ENCODE data around the gene LAMB4. TPM values are rescaled to one million over a fixed set of nuclear protein-coding genes. Genes with fewer than 3 reads are reported as not detected.

Gene LAMB4
- total and polyA plus RNA-seq, 2 of the 4 experiments (the other 2 are of a cell fraction): 0.12 to 0.18 TPM

DNA sequence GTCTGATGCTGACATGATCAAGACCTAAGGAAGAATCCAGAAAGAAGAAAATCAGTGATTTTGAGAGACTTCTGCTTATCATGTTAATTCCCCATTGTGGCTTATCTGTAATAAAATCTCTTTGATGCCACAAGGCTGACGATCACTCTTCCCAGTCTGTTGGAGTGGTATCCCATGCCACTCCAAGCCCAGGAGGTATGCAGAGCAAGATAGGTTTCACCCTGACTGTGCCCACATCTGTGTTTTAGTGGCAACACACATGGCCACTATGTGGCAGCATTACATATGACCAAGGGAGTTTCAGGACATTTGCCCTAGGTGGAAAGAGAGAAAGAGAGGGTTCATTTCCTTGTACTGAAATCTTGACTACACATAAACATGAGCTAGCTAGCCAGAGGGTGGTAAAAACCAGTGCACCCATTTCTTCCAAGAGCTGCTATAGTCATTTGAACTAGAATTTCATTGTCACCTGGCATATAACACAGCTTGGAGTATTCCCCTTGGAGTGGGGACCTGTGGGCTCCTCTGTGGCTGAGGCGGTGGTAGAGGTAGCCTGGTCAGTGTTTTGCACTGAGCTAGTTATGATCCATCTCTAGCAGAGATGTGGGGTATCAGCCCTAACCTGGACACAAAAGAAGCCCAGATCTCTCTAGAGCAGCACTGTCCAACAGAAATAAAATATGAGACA lies 20.8 kb downstream of the LAMB4 start (continued):
- TF ChIP-seq CEBPB (IDR thresholded peaks at IDR 0.05; ENCODE audit: low read depth, low read length): no peak

DNA sequence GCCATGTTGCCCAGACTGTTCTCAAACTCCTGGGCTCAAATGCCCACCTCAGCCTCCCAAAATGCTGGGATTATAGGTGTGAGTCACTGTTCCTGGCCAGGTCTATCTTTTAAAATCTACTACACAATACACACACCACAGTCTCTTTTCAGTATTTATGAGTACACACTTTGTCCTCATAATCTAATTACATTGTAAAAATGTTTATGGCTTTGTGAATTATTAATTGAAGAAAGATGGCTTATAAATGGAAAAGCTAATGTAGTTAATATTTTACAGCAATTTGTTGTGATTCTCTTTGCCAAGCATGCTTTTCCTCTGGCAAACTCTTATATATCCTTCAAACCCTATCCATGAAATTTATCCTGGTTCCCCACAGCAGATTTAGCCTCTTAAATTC lies 22.0 kb downstream of the LAMB4 start:
- H3K23ac ChIP-seq (ENCODE audit: low read depth, low read length): no peak overlapping the region
- no peak overlapping the region for H3K14ac ChIP-seq (replicated peaks; ENCODE audit: low read depth, low read length)
- H3K4me2 ChIP-seq (ENCODE audit: low read depth, low read length): no peak overlapping the region
- no peak for TF ChIP-seq CEBPB (IDR thresholded peaks at IDR 0.05; ENCODE audit: low read depth, low read length)
- TF ChIP-seq, protein P1, sequence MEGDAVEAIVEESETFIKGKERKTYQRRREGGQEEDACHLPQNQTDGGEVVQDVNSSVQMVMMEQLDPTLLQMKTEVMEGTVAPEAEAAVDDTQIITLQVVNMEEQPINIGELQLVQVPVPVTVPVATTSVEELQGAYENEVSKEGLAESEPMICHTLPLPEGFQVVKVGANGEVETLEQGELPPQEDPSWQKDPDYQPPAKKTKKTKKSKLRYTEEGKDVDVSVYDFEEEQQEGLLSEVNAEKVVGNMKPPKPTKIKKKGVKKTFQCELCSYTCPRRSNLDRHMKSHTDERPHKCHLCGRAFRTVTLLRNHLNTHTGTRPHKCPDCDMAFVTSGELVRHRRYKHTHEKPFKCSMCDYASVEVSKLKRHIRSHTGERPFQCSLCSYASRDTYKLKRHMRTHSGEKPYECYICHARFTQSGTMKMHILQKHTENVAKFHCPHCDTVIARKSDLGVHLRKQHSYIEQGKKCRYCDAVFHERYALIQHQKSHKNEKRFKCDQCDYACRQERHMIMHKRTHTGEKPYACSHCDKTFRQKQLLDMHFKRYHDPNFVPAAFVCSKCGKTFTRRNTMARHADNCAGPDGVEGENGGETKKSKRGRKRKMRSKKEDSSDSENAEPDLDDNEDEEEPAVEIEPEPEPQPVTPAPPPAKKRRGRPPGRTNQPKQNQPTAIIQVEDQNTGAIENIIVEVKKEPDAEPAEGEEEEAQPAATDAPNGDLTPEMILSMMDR (conservative IDR thresholded peaks at IDR 0.05; ENCODE audit: low read depth, low read length): no peak
- no peak for TF ChIP-seq MAZ (IDR thresholded peaks at IDR 0.05; ENCODE audit: borderline replicate concordance, low read depth, low read length)
- TF ChIP-seq RAD21 (IDR thresholded peaks at IDR 0.05; ENCODE audit: low read length): no peak
- no peak for TF ChIP-seq SMC3 (IDR thresholded peaks at IDR 0.05; ENCODE audit: low read depth, low read length)
- no peak for TF ChIP-seq RFX5 (IDR thresholded peaks at IDR 0.05; ENCODE audit: low read depth, low read length)
- TF ChIP-seq CHD1 (IDR thresholded peaks at IDR 0.05; ENCODE audit: low read depth, low read length): no peak
- TF ChIP-seq, protein P2, sequence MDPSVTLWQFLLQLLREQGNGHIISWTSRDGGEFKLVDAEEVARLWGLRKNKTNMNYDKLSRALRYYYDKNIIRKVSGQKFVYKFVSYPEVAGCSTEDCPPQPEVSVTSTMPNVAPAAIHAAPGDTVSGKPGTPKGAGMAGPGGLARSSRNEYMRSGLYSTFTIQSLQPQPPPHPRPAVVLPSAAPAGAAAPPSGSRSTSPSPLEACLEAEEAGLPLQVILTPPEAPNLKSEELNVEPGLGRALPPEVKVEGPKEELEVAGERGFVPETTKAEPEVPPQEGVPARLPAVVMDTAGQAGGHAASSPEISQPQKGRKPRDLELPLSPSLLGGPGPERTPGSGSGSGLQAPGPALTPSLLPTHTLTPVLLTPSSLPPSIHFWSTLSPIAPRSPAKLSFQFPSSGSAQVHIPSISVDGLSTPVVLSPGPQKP (IDR thresholded peaks at IDR 0.05; ENCODE audit: borderline replicate concordance, low read depth, low read length): no peak
- TF ChIP-seq MXI1 (IDR thresholded peaks at IDR 0.05; ENCODE audit: borderline replicate concordance, low read depth, low read length): no peak
- TF ChIP-seq FOS (IDR thresholded peaks at IDR 0.05; ENCODE audit: low read depth, low read length): no peak
- TF ChIP-seq BHLHE40 (IDR thresholded peaks at IDR 0.05; ENCODE audit: low read depth, low read length): no peak
- H3K36me3 ChIP-seq (ENCODE audit: control insufficient read depth, insufficient read depth, low read length): no peaks in the 10 kb centered on the region
- no peaks in the 10 kb centered on the region for H3K9me3 ChIP-seq (ENCODE audit: control insufficient read depth, insufficient read depth, low read length)
- no peak overlapping the region for H4K8ac ChIP-seq (ENCODE audit: low read depth in 2 of 2, low read length in 2 of 2)
- no peak for DNase-seq
- H4K20me1 ChIP-seq (ENCODE audit: insufficient read depth, low read length): no peaks in the 10 kb centered on the region
- no peak overlapping the region for H2AK5ac ChIP-seq (ENCODE audit: low read depth, low read length)
- no peak overlapping the region for H3K27ac ChIP-seq (ENCODE audit: insufficient read depth, low read length)
- no peak overlapping the region for H3K56ac ChIP-seq (ENCODE audit: extremely low read depth, insufficient read depth, low read length)
- no peak overlapping the region for H3K9ac ChIP-seq (ENCODE audit: low read depth, low read length)
- H4K91ac ChIP-seq (ENCODE audit: insufficient read depth, low read depth, low read length): no peak overlapping the region
- no peaks in the 10 kb centered on the region for H3K79me1 ChIP-seq (ENCODE audit: low read depth in 1 of 2, low read length in 2 of 2)
- no peak overlapping the region for H2AFZ ChIP-seq (replicated peaks; ENCODE audit: low read length, poor library complexity)
- H3K9me1 ChIP-seq (ENCODE audit: insufficient read depth, low read length): peaks cover 5% of the 10 kb centered on the region
- H2BK20ac ChIP-seq (ENCODE audit: low read depth, low read length): no peak overlapping the region
- H4K5ac ChIP-seq (ENCODE audit: low read depth, low read length): no peak overlapping the region
- H2AK9ac ChIP-seq (replicated peaks; ENCODE audit: low read depth, low read length, poor library complexity): no peak overlapping the region
- CTCF ChIA-PET: no interaction called here
- BruUV-seq (replicated peaks): no TSS peak
- H2BK120ac ChIP-seq (ENCODE audit: low read depth, low read length): no peak overlapping the region
- peaks cover 10% of the 10 kb centered on the region for H3K4me1 ChIP-seq (ENCODE audit: control insufficient read depth, insufficient read depth, low read length)
- in situ Hi-C loops (cut with MboI; ENCODE audit: low sequenced_read_pairs): no loop called here
- no peak overlapping the region for H2BK5ac ChIP-seq (ENCODE audit: low read depth, low read length, poor library complexity, severe bottlenecking)
- no peak overlapping the region for H3K18ac ChIP-seq (ENCODE audit: low read depth, low read length)
- H3K4ac ChIP-seq (ENCODE audit: low read depth, low read length): no peak overlapping the region
- intact Hi-C loops (cut with micrococcal nuclease): no loop called here
- ATAC-seq (ENCODE audit: low read depth): no peak
- no peak overlapping the region for H2BK15ac ChIP-seq (ENCODE audit: low read depth, low read length)
- H3K27me3 ChIP-seq (ENCODE audit: control insufficient read depth, insufficient read depth, low read length): no peaks in the 10 kb centered on the region
- POLR2A ChIA-PET (ENCODE audit: unreplicated experiment): no interaction called here
- dilution Hi-C loops (cut with HindIII; ENCODE audit: low sequenced_read_pairs, unreplicated experiment): no loop called here
- no peak overlapping the region for H3K4me3 ChIP-seq (ENCODE audit: insufficient read depth, low read depth, low read length)
